ENCODE results near the gene PRPF40B. TPM values are rescaled to one million over a fixed set of nuclear protein-coding genes. Genes with fewer than 3 reads are reported as not detected.

The PRPF40B gene
- total and polyA plus RNA-seq, 8 donors: 6.6 to 39.7 (median 13.3) TPM

- TF ChIP-seq EP300 (IDR thresholded peaks at IDR 0.05) (no peak), CTCF (IDR thresholded peaks at IDR 0.05) (peak in 5 of 7 experiments; percentile 57 to 81 (median 69))
- H3K27me3 ChIP-seq: no peaks in the 10 kb centered on the region
- no peaks in the 10 kb centered on the region for H3K9me3 ChIP-seq
- no peak overlapping the region for H3K4me3 ChIP-seq
- no peak overlapping the region for H3K27ac ChIP-seq
- 20 to 35% (median 25%) methylated on average over 8 of the region's 8 CpGs for WGBS, 5 donors
- intact Hi-C loops (cut with DNase I; ENCODE audit: low total_unique reads): no loop called here
- DNase-seq: peak; percentile 78 to 91
- H3K36me3 ChIP-seq: peaks cover 0 to 12% (median 6%) of the 10 kb centered on the region in 4 donors
- H3K4me1 ChIP-seq: peaks cover 8 to 37% (median 21%) of the 10 kb centered on the region in 4 donors
These were observed 42.5 kb upstream of the PRPF40B start for GRCh38 chr12:49580572-49581535.

- 68 to 92% (median 86%) methylated on average over 1 of the region's 1 CpG for WGBS, 5 donors
- Histone ChIP-seq H3K36me3 (peaks cover 0 to 19% (median 9%) of the 10 kb centered on the region in 4 donors), H3K4me3 (no peak overlapping the region), H3K27ac (no peak overlapping the region), H3K4me1 (peaks cover 8 to 37% (median 21%) of the 10 kb centered on the region in 4 donors), H3K9me3 (no peaks in the 10 kb centered on the region), H3K27me3 (no peaks in the 10 kb centered on the region)
- no peak for TF ChIP-seq POLR2AphosphoS5 (IDR thresholded peaks at IDR 0.05)
- no peak for TF ChIP-seq CTCF (IDR thresholded peaks at IDR 0.05)
- no peak for TF ChIP-seq POLR2A (IDR thresholded peaks at IDR 0.05)
- TF ChIP-seq EP300 (IDR thresholded peaks at IDR 0.05): no peak
- no peak for DNase-seq
- intact Hi-C loops (cut with DNase I; ENCODE audit: low total_unique reads): no loop called here
These were observed 41.2 kb upstream of the PRPF40B start for GRCh38 chr12:49582201-49582600.

GRCh38 chr12:49582850-49583249 lies 40.5 kb upstream of the PRPF40B start:
- Histone ChIP-seq H3K4me1 (peaks cover 8 to 37% (median 21%) of the 10 kb centered on the region in 4 donors), H3K4me3 (no peak overlapping the region), H3K27ac (no peak overlapping the region), H3K36me3 (peaks cover 0 to 17% (median 9%) of the 10 kb centered on the region in 4 donors), H3K27me3 (no peaks in the 10 kb centered on the region), H3K9me3 (no peaks in the 10 kb centered on the region)
- DNase-seq: peak in 1 of 2 donors; percentile 62
- intact Hi-C loops (cut with DNase I; ENCODE audit: low total_unique reads): no loop called here
- TF ChIP-seq POLR2A (IDR thresholded peaks at IDR 0.05) (no peak), CTCF (IDR thresholded peaks at IDR 0.05) (no peak), POLR2AphosphoS5 (IDR thresholded peaks at IDR 0.05) (no peak), EP300 (IDR thresholded peaks at IDR 0.05) (no peak)
- 24 to 35% (median 28%) methylated on average over 4 of the region's 4 CpGs for WGBS, 5 donors

- no peak for TF ChIP-seq CTCF (IDR thresholded peaks at IDR 0.05)
- no peak for TF ChIP-seq EP300 (IDR thresholded peaks at IDR 0.05)
- TF ChIP-seq POLR2AphosphoS5 (IDR thresholded peaks at IDR 0.05): no peak
- TF ChIP-seq POLR2A (IDR thresholded peaks at IDR 0.05): no peak
- intact Hi-C loops (cut with DNase I; ENCODE audit: low total_unique reads): no loop called here
- H3K27me3 ChIP-seq: no peaks in the 10 kb centered on the region
These were observed 39.8 kb upstream of the PRPF40B start for GRCh38 chr12:49583366-49584094.

More at GRCh38 chr12:49583366-49584094, 39.8 kb upstream of the PRPF40B start:
- H3K27ac ChIP-seq: no peak overlapping the region
- H3K9me3 ChIP-seq: no peaks in the 10 kb centered on the region
- peaks cover 8 to 37% (median 21%) of the 10 kb centered on the region in 4 donors for H3K4me1 ChIP-seq
- peak in 1 of 2 donors; percentile 72 for DNase-seq
- no peak overlapping the region for H3K4me3 ChIP-seq
- 73 to 85% (median 79%) methylated on average over 12 to 13 of the region's 13 CpGs for WGBS, 5 donors
- H3K36me3 ChIP-seq: peaks cover 0 to 17% (median 9%) of the 10 kb centered on the region in 4 donors
